ENCODE results near the gene CFAP97D1. TPM values are rescaled to one million over a fixed set of nuclear protein-coding genes. Genes with fewer than 3 reads are reported as not detected.

The CFAP97D1 gene
- total and polyA plus RNA-seq, 10 of the 15 experiments (the other 5 are each of a cell fraction or from before 2014, with no cell fraction given): 0.13 TPM; not detected in 9

DNA sequence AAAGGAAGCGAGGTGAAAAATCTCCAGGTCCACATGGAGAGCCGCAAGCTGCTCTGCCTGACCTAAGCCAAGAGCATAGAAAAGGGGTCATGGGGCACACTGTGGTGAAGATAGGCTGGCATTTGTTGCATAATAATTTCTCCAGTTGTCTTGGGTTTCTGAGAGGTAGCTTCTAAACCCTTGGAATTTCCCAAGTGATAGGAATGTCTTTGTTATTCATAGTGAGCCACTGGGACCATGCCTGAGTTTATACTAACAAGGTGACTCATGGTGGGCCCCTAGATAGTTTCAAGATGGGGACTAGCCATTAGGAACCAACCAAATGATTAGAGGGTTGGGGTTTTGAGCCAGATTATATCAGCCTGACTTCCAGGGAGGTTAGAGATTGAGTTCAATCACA, 47.3 kb upstream of the CFAP97D1 start (continued):
- no peak for TF ChIP-seq CHD1 (IDR thresholded peaks at IDR 0.05; ENCODE audit: low read depth, low read length)

DNA sequence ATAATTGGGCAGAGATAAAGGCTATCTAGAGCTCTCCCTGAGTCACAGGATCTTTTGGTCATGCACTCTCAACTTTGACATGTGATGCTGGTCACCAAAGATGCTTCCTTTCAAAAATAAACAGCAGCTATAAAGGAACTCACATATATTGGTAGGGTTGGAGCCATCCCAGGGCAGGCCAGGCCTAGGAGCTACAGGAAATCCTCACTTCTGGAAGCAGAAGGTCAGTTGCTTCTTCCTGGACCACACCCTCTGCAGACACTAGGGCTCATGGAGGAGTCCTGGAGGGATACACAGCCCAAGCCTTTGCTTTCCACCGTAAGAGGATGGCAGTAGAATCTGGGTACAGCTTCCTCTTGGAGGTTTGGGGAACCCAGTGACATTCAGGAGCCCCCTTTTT, 46.3 kb upstream of the CFAP97D1 start:
- ChIA-PET RAD21 (ENCODE audit: unreplicated experiment) (no interaction called here), POLR2A (no interaction called here), CTCF (no interaction called here), SMC1A (ENCODE audit: uncharacterized antibody, unreplicated experiment) (interaction anchor here (1.0 kb wide), 1 partner anchor 19 kb away, joined by 4 read pairs; no protein-coding TSS in a partner anchor)
- no peaks in the 10 kb centered on the region for H3K79me2 ChIP-seq (ENCODE audit: control insufficient read depth, insufficient read depth, low read length)
- no peaks in the 10 kb centered on the region for H4K20me1 ChIP-seq (ENCODE audit: control insufficient read depth, insufficient read depth)
- no peak overlapping the region for H2AFZ ChIP-seq (ENCODE audit: control insufficient read depth, low read depth, low read length)
- in situ Hi-C loops (cut with MboI) (no loop called here), intact Hi-C loops (cut with micrococcal nuclease; ENCODE audit: unreplicated experiment) (no loop called here)
- H3K4me2 ChIP-seq (ENCODE audit: control insufficient read depth, insufficient read depth): no peak overlapping the region
- DNase-seq (ENCODE audit: low read depth, low spot score) (no peak), FAIRE-seq (no peak), ATAC-seq (no peak)
- no peaks in the 10 kb centered on the region for H3K36me3 ChIP-seq (ENCODE audit: control insufficient read depth in 2 of 2, insufficient read depth in 2 of 2, low read length in 1 of 2)
- no peak overlapping the region for H3K27ac ChIP-seq (ENCODE audit: control insufficient read depth, insufficient read depth)
- TF ChIP-seq, protein P1, sequence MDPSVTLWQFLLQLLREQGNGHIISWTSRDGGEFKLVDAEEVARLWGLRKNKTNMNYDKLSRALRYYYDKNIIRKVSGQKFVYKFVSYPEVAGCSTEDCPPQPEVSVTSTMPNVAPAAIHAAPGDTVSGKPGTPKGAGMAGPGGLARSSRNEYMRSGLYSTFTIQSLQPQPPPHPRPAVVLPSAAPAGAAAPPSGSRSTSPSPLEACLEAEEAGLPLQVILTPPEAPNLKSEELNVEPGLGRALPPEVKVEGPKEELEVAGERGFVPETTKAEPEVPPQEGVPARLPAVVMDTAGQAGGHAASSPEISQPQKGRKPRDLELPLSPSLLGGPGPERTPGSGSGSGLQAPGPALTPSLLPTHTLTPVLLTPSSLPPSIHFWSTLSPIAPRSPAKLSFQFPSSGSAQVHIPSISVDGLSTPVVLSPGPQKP (IDR thresholded peaks at IDR 0.05; ENCODE audit: low read depth, low read length): no peak
- TF ChIP-seq CEBPB (IDR thresholded peaks at IDR 0.05; ENCODE audit: borderline replicate concordance in 1 of 2, low read depth in 2 of 2, low read length in 2 of 2) (no peak), NBN (IDR thresholded peaks at IDR 0.05) (no peak), SIN3A (IDR thresholded peaks at IDR 0.05; ENCODE audit: low read depth, low read length) (no peak), PAX5 (IDR thresholded peaks at IDR 0.05; ENCODE audit: borderline replicate concordance, low read depth, low read length) (no peak)
- 0% methylated on average over 1 of the region's 1 CpG for WGBS (ENCODE audit: insufficient coverage, insufficient replicate concordance, low lambda C conversion rate, missing lambda C conversion rate)
- BruUV-seq (replicated peaks): no TSS peak
- H3K9me3 ChIP-seq (replicated peaks; ENCODE audit: control insufficient read depth, insufficient read depth, low read length): no peaks in the 10 kb centered on the region
- H3K27me3 ChIP-seq (replicated peaks in 1 of 2; ENCODE audit: control insufficient read depth in 2 of 2, insufficient read depth in 2 of 2, low read length in 1 of 2): peaks cover 0 to 4% of the 10 kb centered on the region in 2 experiments; a peak in 1 of 4 replicates
- H3K9ac ChIP-seq (ENCODE audit: control insufficient read depth, insufficient read depth, low read length): no peak overlapping the region
- no peaks in the 10 kb centered on the region for H3K4me1 ChIP-seq (ENCODE audit: control insufficient read depth, insufficient read depth, low read length)
- H3K4me3 ChIP-seq: no peak overlapping the region

Data from GM12878 (cell line).